ENCODE results near the gene TSHZ2.

The TSHZ2 gene

GRCh38 chr20:53224851-53225250 is 252.7 kb downstream of the TSHZ2 start:
- Histone ChIP-seq H3K36me3 (ENCODE audit: control insufficient read depth, insufficient read depth, low read length) (no peaks in the 10 kb centered on the region), H3K4me3 (ENCODE audit: low read depth, low read length) (no peak overlapping the region), H3K9ac (ENCODE audit: low read length) (no peak overlapping the region), H3K4me1 (ENCODE audit: control insufficient read depth, insufficient read depth, low read length) (peaks cover 8% of the 10 kb centered on the region; the same call in 1 of the 2 replicates), H3K27me3 (ENCODE audit: control insufficient read depth, insufficient read depth, low read length) (no peaks in the 10 kb centered on the region), H3K27ac (ENCODE audit: low read depth, low read length) (no peak overlapping the region), H3K9me3 (ENCODE audit: control insufficient read depth, insufficient read depth, low read depth, low read length) (peaks cover 8% of the 10 kb centered on the region; the same call in 1 of the 2 replicates)

DNA sequence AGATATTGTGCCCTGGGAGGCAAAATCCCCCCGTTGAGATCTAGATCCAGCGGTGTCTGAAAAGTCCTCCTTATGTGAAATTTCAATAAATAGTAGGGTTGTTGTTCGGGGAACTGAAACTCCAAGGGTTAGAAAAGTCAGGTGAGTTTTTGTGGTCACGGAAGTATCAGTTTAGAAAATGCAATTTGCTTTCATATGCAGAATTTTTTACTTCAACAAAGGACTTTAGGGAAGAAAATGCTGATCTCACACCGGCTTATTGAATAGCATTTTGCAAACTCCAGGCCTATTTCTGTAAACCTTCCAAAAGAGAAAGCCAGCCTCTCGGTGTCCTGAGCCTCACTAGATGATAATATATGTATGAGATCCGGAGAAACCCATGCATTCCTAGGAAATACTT is 254.7 kb downstream of the TSHZ2 start:
- Histone ChIP-seq H3K36me3 (ENCODE audit: control insufficient read depth, insufficient read depth, low read length) (no peaks in the 10 kb centered on the region), H3K4me1 (ENCODE audit: control insufficient read depth, insufficient read depth, low read length) (peaks cover 8% of the 10 kb centered on the region; the same call in 1 of the 2 replicates), H3K27ac (ENCODE audit: low read depth, low read length) (no peak overlapping the region), H3K9ac (ENCODE audit: low read length) (no peak overlapping the region), H3K27me3 (ENCODE audit: control insufficient read depth, insufficient read depth, low read length) (no peaks in the 10 kb centered on the region), H3K9me3 (ENCODE audit: control insufficient read depth, insufficient read depth, low read depth, low read length) (no peaks in the 10 kb centered on the region), H3K4me3 (ENCODE audit: low read depth, low read length) (no peak overlapping the region)

- no peaks in the 10 kb centered on the region for H3K27me3 ChIP-seq (ENCODE audit: control insufficient read depth, insufficient read depth, low read length)
- H3K9me3 ChIP-seq (ENCODE audit: control insufficient read depth, insufficient read depth, low read depth, low read length), result no peaks in the 10 kb centered on the region
- no peak overlapping the region for H3K9ac ChIP-seq (ENCODE audit: low read length)
- no peak overlapping the region for H3K4me3 ChIP-seq (ENCODE audit: low read depth, low read length)
- no peak overlapping the region for H3K27ac ChIP-seq (ENCODE audit: low read depth, low read length)
- H3K36me3 ChIP-seq (ENCODE audit: control insufficient read depth, insufficient read depth, low read length), result no peaks in the 10 kb centered on the region
- H3K4me1 ChIP-seq (ENCODE audit: control insufficient read depth, insufficient read depth, low read length), result peaks cover 8% of the 10 kb centered on the region; the same call in 1 of the 2 replicates
Observed at GRCh38 chr20:53227523-53227922, 255.4 kb downstream of the TSHZ2 start.

DNA sequence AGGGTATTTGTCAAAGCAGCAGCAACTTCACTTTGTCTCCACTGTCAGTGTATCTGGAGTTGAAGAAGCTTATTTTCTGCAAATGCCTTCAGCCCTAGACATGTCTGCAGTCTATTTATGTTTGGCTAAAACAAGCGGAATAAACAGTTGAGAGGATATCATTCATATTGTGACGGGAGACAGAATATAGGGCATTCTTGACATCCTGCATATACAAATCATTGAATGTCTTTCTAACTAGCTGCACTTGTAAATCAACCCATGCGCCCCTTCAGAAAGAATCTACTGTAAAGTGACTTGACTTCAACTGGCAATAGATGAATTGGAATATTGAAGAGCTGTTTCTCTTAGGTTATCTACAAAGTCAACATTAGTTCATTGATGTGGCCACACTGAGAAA is 258.9 kb downstream of the TSHZ2 start:
- Histone ChIP-seq H3K27me3 (ENCODE audit: control insufficient read depth, insufficient read depth, low read length) (no peaks in the 10 kb centered on the region), H3K4me3 (ENCODE audit: low read depth, low read length) (no peak overlapping the region), H3K9ac (ENCODE audit: low read length) (no peak overlapping the region), H3K27ac (ENCODE audit: low read depth, low read length) (no peak overlapping the region), H3K36me3 (ENCODE audit: control insufficient read depth, insufficient read depth, low read length) (no peaks in the 10 kb centered on the region), H3K9me3 (ENCODE audit: control insufficient read depth, insufficient read depth, low read depth, low read length) (no peaks in the 10 kb centered on the region), H3K4me1 (ENCODE audit: control insufficient read depth, insufficient read depth, low read length) (peaks cover 8% of the 10 kb centered on the region; the same call in 1 of the 2 replicates)

DNA sequence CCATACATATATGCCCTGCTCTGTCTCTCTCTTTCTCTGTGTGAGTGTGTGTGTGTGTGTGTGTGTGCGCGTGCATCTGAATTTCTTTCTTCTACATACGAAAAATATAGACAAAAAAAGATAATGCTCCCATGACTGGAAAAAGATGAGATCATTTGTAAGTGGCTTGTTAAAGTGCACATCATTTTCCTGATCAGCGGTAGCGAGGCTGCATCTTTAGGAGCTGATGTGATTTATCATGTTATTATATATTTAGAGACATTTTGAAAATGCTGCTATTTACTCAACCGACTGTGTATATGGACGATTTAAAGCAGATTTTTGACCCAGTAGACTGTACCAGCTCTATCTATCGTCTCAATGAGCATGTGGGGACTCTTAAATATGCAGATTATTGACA is 265.3 kb downstream of the TSHZ2 start:
- H3K27ac ChIP-seq (ENCODE audit: low read depth, low read length), result no peak overlapping the region

DNA sequence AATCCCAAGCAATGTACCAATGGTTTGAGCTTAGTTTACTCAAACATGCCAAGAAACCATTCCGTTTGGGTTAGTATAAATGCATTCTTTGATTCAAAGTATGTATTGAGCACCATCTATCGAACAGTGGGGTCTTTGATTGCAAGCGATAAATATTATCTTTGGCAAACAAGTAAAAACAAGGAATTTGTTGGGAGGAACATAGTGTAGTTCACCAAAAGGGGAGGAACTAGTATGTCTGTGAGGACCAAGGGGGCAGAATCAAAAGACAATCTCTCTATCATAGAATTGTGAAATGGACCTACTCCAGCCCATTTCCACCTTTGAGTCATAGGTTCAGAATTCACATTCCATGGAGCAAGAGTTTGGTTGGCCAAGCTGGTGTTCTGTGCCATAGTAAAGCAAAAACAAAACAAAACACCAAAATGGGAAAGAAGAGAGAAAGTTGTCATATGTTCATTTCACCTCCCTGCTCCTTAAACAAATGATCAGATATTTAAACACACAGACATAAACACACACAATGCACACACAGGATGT is 266.0 kb downstream of the TSHZ2 start:
- H3K36me3 ChIP-seq (ENCODE audit: control insufficient read depth, insufficient read depth, low read length), result no peaks in the 10 kb centered on the region
- no peaks in the 10 kb centered on the region for H3K4me1 ChIP-seq (ENCODE audit: control insufficient read depth, insufficient read depth, low read length)
- no peak overlapping the region for H3K27ac ChIP-seq (ENCODE audit: low read depth, low read length)

More for the DNA sequence above, 265.3 kb downstream of the TSHZ2 start:
- H3K9me3 ChIP-seq (ENCODE audit: control insufficient read depth, insufficient read depth, low read depth, low read length), result 0 out of 2 replicates have a peak, but pooled peaks cover 3% of the 10 kb centered on the region
- H3K36me3 ChIP-seq (ENCODE audit: control insufficient read depth, insufficient read depth, low read length), result no peaks in the 10 kb centered on the region
- no peak overlapping the region for H3K9ac ChIP-seq (ENCODE audit: low read length)
- no peaks in the 10 kb centered on the region for H3K27me3 ChIP-seq (ENCODE audit: control insufficient read depth, insufficient read depth, low read length)
- no peak overlapping the region for H3K4me3 ChIP-seq (ENCODE audit: low read depth, low read length)
- no peaks in the 10 kb centered on the region for H3K4me1 ChIP-seq (ENCODE audit: control insufficient read depth, insufficient read depth, low read length)

DNA sequence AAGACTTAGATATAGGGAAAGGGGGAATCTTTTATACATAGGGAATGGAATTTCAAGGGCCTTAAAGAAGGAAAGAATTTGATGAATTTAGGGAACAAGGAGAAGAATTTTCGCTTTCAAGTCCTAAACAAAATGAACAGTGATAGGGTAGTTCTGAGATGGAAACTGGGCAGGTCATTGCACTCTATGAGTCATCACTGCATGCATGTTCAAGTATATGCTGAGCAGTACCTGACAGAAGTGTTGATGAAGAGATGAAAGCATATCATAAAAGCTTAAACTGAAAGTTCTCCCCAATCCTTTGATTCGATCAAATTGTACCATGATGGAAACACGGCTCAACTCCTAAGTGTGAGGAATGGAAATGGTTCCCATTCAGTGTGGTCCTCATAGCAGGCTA is 271.0 kb downstream of the TSHZ2 start:
- Histone ChIP-seq H3K9me3 (ENCODE audit: control insufficient read depth, insufficient read depth, low read depth, low read length) (no peaks in the 10 kb centered on the region), H3K9ac (ENCODE audit: low read length) (no peak overlapping the region), H3K4me1 (ENCODE audit: control insufficient read depth, insufficient read depth, low read length) (no peaks in the 10 kb centered on the region), H3K4me3 (ENCODE audit: low read depth, low read length) (no peak overlapping the region), H3K27ac (ENCODE audit: low read depth, low read length) (no peak overlapping the region), H3K36me3 (ENCODE audit: control insufficient read depth, insufficient read depth, low read length) (no peaks in the 10 kb centered on the region), H3K27me3 (ENCODE audit: control insufficient read depth, insufficient read depth, low read length) (no peaks in the 10 kb centered on the region)

More for the DNA sequence above, 266.0 kb downstream of the TSHZ2 start:
- Histone ChIP-seq H3K4me3 (ENCODE audit: low read depth, low read length) (no peak overlapping the region), H3K27me3 (ENCODE audit: control insufficient read depth, insufficient read depth, low read length) (no peaks in the 10 kb centered on the region), H3K9ac (ENCODE audit: low read length) (no peak overlapping the region), H3K9me3 (ENCODE audit: control insufficient read depth, insufficient read depth, low read depth, low read length) (0 out of 2 replicates have a peak, but pooled peaks cover 3% of the 10 kb centered on the region)

DNA sequence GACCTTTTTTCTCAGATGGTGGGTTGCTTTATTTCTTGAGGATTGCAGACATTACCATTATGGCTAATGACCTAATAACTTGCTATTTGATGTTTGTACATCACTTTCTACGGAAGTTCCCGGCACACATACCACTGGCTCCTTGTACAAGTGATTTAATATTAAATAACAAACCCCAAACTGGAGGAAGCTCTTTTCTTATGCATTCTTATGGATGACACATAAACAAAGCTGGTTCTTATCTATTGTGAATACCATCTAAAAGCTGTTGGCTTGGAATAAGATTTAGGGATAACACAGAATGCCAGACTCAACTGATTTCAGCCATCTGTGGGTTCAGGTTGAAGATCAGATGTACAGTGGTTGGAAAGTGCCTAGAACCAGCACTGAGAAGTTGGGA is 272.6 kb downstream of the TSHZ2 start:
- H3K9me3 ChIP-seq (ENCODE audit: control insufficient read depth, insufficient read depth, low read depth, low read length), result no peaks in the 10 kb centered on the region
- no peak overlapping the region for H3K4me3 ChIP-seq (ENCODE audit: low read depth, low read length)
- no peaks in the 10 kb centered on the region for H3K36me3 ChIP-seq (ENCODE audit: control insufficient read depth, insufficient read depth, low read length)
- no peaks in the 10 kb centered on the region for H3K4me1 ChIP-seq (ENCODE audit: control insufficient read depth, insufficient read depth, low read length)
- no peak overlapping the region for H3K9ac ChIP-seq (ENCODE audit: low read length)
- no peaks in the 10 kb centered on the region for H3K27me3 ChIP-seq (ENCODE audit: control insufficient read depth, insufficient read depth, low read length)
- H3K27ac ChIP-seq (ENCODE audit: low read depth, low read length), result no peak overlapping the region

DNA sequence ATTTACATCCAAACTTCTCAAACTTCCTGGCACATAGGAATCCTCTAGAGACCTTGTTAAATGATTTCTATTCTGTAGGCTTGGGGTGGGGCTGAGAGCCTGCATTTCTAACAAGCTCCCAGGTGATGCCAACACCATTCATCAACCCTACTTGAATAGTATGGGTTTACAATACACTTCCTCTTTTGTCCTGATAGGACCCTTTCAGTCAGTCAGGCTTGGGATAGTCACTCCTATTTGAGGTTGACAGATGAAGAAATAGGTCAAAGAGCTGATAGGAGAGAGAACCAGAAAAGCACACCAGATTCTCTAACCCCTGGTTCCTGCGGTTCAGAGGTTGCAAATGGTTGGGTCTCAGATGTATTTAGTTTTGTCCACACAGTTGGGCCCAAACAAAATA is 273.4 kb downstream of the TSHZ2 start:
- Histone ChIP-seq H3K27me3 (ENCODE audit: control insufficient read depth, insufficient read depth, low read length) (no peaks in the 10 kb centered on the region), H3K36me3 (ENCODE audit: control insufficient read depth, insufficient read depth, low read length) (no peaks in the 10 kb centered on the region), H3K9ac (ENCODE audit: low read length) (no peak overlapping the region), H3K4me3 (ENCODE audit: low read depth, low read length) (no peak overlapping the region), H3K27ac (ENCODE audit: low read depth, low read length) (no peak overlapping the region), H3K4me1 (ENCODE audit: control insufficient read depth, insufficient read depth, low read length) (no peaks in the 10 kb centered on the region), H3K9me3 (ENCODE audit: control insufficient read depth, insufficient read depth, low read depth, low read length) (no peaks in the 10 kb centered on the region)

DNA sequence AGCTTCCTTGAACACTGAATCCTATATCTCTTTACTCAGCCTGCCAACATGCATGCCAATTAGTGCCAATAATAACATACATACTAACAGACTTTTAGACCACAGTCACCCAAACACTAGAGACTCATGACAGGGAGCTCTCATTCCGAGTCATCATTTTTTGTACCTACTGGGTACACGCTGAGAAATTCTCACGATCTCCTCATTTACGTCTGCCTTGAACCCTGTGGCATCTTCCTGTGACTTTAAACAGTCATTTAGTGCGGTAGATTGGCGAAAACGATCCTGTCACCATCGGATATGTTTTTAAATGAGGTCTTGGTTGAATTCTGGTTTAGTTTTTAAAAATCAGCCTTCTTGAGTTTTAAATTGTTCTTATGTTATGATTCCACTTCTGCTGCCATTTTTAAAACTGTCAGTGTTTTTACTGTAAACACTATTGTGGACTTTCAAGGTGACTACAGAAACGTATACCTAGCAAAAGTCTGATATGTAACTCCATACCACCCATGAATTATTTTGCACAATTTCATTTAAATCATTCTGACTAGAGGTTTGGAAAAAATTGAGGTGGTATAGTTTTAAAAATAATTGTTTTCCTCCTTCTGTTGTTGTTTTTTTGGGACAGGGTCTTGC is 275.4 kb downstream of the TSHZ2 start:
- no peaks in the 10 kb centered on the region for H3K4me1 ChIP-seq (ENCODE audit: control insufficient read depth, insufficient read depth, low read length)
- no peaks in the 10 kb centered on the region for H3K9me3 ChIP-seq (ENCODE audit: control insufficient read depth, insufficient read depth, low read depth, low read length)

DNA sequence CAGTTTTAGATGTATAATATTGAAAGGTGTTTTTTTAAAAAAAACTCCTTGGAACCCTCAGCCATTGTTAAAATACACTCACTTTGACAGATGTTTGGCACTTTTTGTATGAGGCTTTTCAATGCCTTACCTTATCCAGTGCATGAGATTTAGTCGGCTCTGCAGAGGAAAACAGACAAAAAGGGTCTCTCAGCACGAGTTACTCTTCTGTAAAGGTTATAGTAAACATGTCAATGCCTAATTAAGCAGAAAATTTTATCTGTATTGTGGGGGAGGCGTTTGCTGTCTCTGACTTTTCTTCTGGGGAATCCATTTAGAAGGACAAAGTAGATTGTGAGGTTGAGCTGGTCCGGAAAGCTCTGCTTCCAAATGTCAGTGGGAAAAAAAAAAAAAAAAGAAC is 278.3 kb downstream of the TSHZ2 start:
- Histone ChIP-seq H3K36me3 (ENCODE audit: control insufficient read depth, insufficient read depth, low read length) (no peaks in the 10 kb centered on the region), H3K27ac (ENCODE audit: low read depth, low read length) (no peak overlapping the region), H3K4me3 (ENCODE audit: low read depth, low read length) (no peak overlapping the region), H3K27me3 (ENCODE audit: control insufficient read depth, insufficient read depth, low read length) (no peaks in the 10 kb centered on the region), H3K4me1 (ENCODE audit: control insufficient read depth, insufficient read depth, low read length) (no peaks in the 10 kb centered on the region), H3K9ac (ENCODE audit: low read length) (no peak overlapping the region), H3K9me3 (ENCODE audit: control insufficient read depth, insufficient read depth, low read depth, low read length) (no peaks in the 10 kb centered on the region; the same call in 1 of the 2 replicates)

More for the DNA sequence above, 275.4 kb downstream of the TSHZ2 start:
- H3K9ac ChIP-seq (ENCODE audit: low read length), result no peak overlapping the region
- no peaks in the 10 kb centered on the region for H3K27me3 ChIP-seq (ENCODE audit: control insufficient read depth, insufficient read depth, low read length)
- H3K36me3 ChIP-seq (ENCODE audit: control insufficient read depth, insufficient read depth, low read length), result no peaks in the 10 kb centered on the region
- H3K4me3 ChIP-seq (ENCODE audit: low read depth, low read length), result no peak overlapping the region
- no peak overlapping the region for H3K27ac ChIP-seq (ENCODE audit: low read depth, low read length)

Measured in HUES6 (cell line).